HCT116 (cell line): ENCODE data around the gene PRXL2A. TPM values are rescaled to one million over a fixed set of nuclear protein-coding genes. Genes with fewer than 3 reads are reported as not detected.

ENCODE experiments used
- ATAC-seq: fragments of 200-7000 bp; cut with Tn5 transposase; 2 replicates; pipeline ENCODE4 v1.9.1; 2020; ENCODE audit warnings: mild to moderate bottlenecking, moderate library complexity
- BruUV-seq: library from RNA; stranded (reverse); fragments of 400-500 nt; replicated peaks from 2 replicates; lab custom pipeline; 2021; lab: Mats Ljungman, UMichigan
- CTCF ChIA-PET: fragments of 300-600 bp; sonication (Branson Sonifier 250); formaldehyde crosslinking; loops from one replicate; lab custom pipeline; 2021; ENCODE audit warnings: antibody characterized with exemption; lab: Charles Lee
- POLR2A ChIA-PET: fragments of 300-600, 350-600 bp; sonication (Branson Sonifier 250); formaldehyde crosslinking; loops from one replicate; lab custom pipeline; 2021; ENCODE audit warnings: antibody characterized with exemption; lab: Charles Lee
- RAD21 ChIA-PET, 2 experiments: fragments of 300-600 bp; sonication (Branson Sonifier 250); formaldehyde crosslinking; loops; one replicate each; lab custom pipeline; 2023; ENCODE audit warnings: low total read pairs in 2 of 2; ENCODE audit not compliant: uncharacterized antibody in 2 of 2, unreplicated experiment in 2 of 2, low non-redundant PET in 1 of 2; lab: Charles Lee
- DNase-seq: peaks from one replicate; pipeline ENCODE4 v3.0.0-alpha.2; 2010; ENCODE audit warnings: low read depth, low spot score
- H2AFZ ChIP-seq: fragments of 200-600 bp; shearing (Covaris generic), sonication (generic); 2 replicates; pipeline ENCODE4 v1.6.1; 2017; ENCODE audit warnings: low read depth, mixed run types, mixed read lengths, antibody characterized with exemption, low read length; ENCODE audit not compliant: poor library complexity, severe bottlenecking
- H3K27ac ChIP-seq: 2 replicates; pipeline ENCODE4 v1.5.1; 2012; ENCODE audit warnings: low read depth, low read length
- H3K27me3 ChIP-seq: fragments of 200-600 bp; sonication (generic); 2 replicates; pipeline ENCODE4 v1.6.1; 2016; ENCODE audit warnings: mixed run types, low read length, mixed read lengths; ENCODE audit not compliant: insufficient read depth
- H3K36me3 ChIP-seq, 2 experiments: fragments of 200-500 bp in 1 of 2; fragments of 200-600 bp in 1 of 2; sonication (Bioruptor generic) in 1 of 2; sonication (generic) in 1 of 2; 2 replicates each; pipeline versions ENCODE4 v1.5.1 to v1.6.1; 2014 to 2016; ENCODE audit warnings: low read length in 2 of 2, inconsistent platforms in 1 of 2, mixed read lengths in 1 of 2, mixed run types in 1 of 2; ENCODE audit not compliant: insufficient read depth in 2 of 2, control insufficient read depth in 1 of 2
- H3K4me1 ChIP-seq, 2 experiments: fragments of 200-600 bp in 1 of 2; sonication (generic) in 1 of 2; 2 replicates each; pipeline versions ENCODE4 v1.5.1 to v1.6.1; 2012 to 2017; ENCODE audit warnings: low read length in 2 of 2, inconsistent platforms in 1 of 2, mild to moderate bottlenecking in 1 of 2, mixed read lengths in 1 of 2, mixed run types in 1 of 2, moderate library complexity in 1 of 2; ENCODE audit not compliant: insufficient read depth in 2 of 2, control insufficient read depth in 1 of 2
- H3K4me2 ChIP-seq: fragments of 200-600 bp; sonication (generic); 2 replicates; pipeline ENCODE4 v1.6.1; 2017; ENCODE audit warnings: mixed run types, low read length, mixed read lengths
- H3K4me3 ChIP-seq, 2 experiments: fragments of 200-600 bp in 1 of 2; sonication (generic) in 1 of 2; replicated peaks in 1 of 2; 2 replicates each; pipeline ENCODE4 v1.5.1; 2011 to 2016; ENCODE audit warnings: low read length in 2 of 2, control low read depth in 1 of 2, low read depth in 1 of 2, mild to moderate bottlenecking in 1 of 2, mixed read lengths in 1 of 2, mixed run types in 1 of 2
- H3K79me2 ChIP-seq: fragments of 200-600 bp; sonication (generic); 2 replicates; pipeline ENCODE4 v1.6.1; 2017; ENCODE audit warnings: mild to moderate bottlenecking, mixed run types, low read length, moderate library complexity, mixed read lengths; ENCODE audit not compliant: insufficient read depth
- H3K9ac ChIP-seq: fragments of 200-600 bp; sonication (generic); 2 replicates; pipeline ENCODE4 v1.6.1; 2016; ENCODE audit warnings: low read length, mixed read lengths
- H3K9me2 ChIP-seq: fragments of 200-600 bp; sonication (generic), shearing (Covaris generic); 2 replicates; pipeline ENCODE4 v1.6.1; 2017; ENCODE audit warnings: mixed run types, mild to moderate bottlenecking, moderate library complexity; ENCODE audit not compliant: insufficient read depth
- H3K9me3 ChIP-seq, 2 experiments: fragments of 200-500 bp in 1 of 2; fragments of 200-600 bp in 1 of 2; sonication (Bioruptor generic) in 1 of 2; sonication (generic) in 1 of 2; 2 replicates each; pipeline ENCODE4 v1.6.1; 2014 to 2017; ENCODE audit warnings: low read length in 2 of 2, mixed read lengths in 2 of 2, inconsistent platforms in 1 of 2, low read depth in 1 of 2, mild to moderate bottlenecking in 1 of 2, mixed run types in 1 of 2, moderate library complexity in 1 of 2; ENCODE audit not compliant: control insufficient read depth in 1 of 2, insufficient read depth in 1 of 2
- H4K20me1 ChIP-seq: fragments of 200-600 bp; sonication (generic), shearing (Covaris generic); 2 replicates; pipeline ENCODE4 v1.6.1; 2017; ENCODE audit warnings: mixed run types, mild to moderate bottlenecking, moderate library complexity; ENCODE audit not compliant: insufficient read depth
- CEBPB ChIP-seq: IDR thresholded peaks from 2 replicates; pipeline ENCODE4 v1.6.1; 2012; ENCODE audit warnings: low read depth
- CTCF ChIP-seq, 3 experiments: fragments of 200-600 bp in 1 of 3; sonication (generic) in 1 of 3; IDR thresholded peaks in 2 of 3; conservative IDR thresholded peaks in 1 of 3; 2 replicates each; pipeline ENCODE4 v1.5.1; 2012 to 2017; ENCODE audit warnings: low read depth in 2 of 3, low read length in 2 of 3, antibody characterized with exemption in 1 of 3, borderline replicate concordance in 1 of 3, control low read depth in 1 of 3, mild to moderate bottlenecking in 1 of 3, mixed read lengths in 1 of 3, mixed run types in 1 of 3, moderate library complexity in 1 of 3; ENCODE audit not compliant: insufficient read depth in 1 of 3
- ELF1 ChIP-seq: IDR thresholded peaks from 2 replicates; pipeline ENCODE4 v1.6.1; 2012; ENCODE audit warnings: low read depth, borderline replicate concordance
- FOSL1 ChIP-seq: IDR thresholded peaks from 2 replicates; pipeline ENCODE4 v1.6.1; 2012; ENCODE audit warnings: low read depth
- JUND ChIP-seq: IDR thresholded peaks from 2 replicates; pipeline ENCODE4 v1.6.1; 2012
- POLR2A ChIP-seq: IDR thresholded peaks from 2 replicates; pipeline ENCODE4 v1.7.0; 2011; ENCODE audit warnings: borderline replicate concordance; ENCODE audit not compliant: insufficient read depth, insufficient read length; ENCODE audit errors: extremely low read depth
- POLR2AphosphoS5 ChIP-seq: IDR thresholded peaks from 2 replicates; pipeline ENCODE4 v1.6.1; 2011; ENCODE audit warnings: mild to moderate bottlenecking, low read depth, low read length, moderate library complexity
- SP1 ChIP-seq: IDR thresholded peaks from 2 replicates; pipeline ENCODE4 v1.6.1; 2012; ENCODE audit warnings: low read depth
- ZBTB33 ChIP-seq: IDR thresholded peaks from 2 replicates; pipeline ENCODE4 v1.6.1; 2011; ENCODE audit warnings: mild to moderate bottlenecking, low read length, moderate library complexity; ENCODE audit not compliant: insufficient replicate concordance; ENCODE audit errors: extremely low read depth
- ZNF274 ChIP-seq: fragments of 200-500 bp; sonication (Bioruptor generic); IDR thresholded peaks from 2 replicates; pipeline ENCODE4 v1.6.1; 2014; ENCODE audit warnings: mild to moderate bottlenecking, low read depth, low read length, inconsistent platforms
- intact Hi-C: fragments of 100-400 bp; cut with micrococcal nuclease; formaldehyde crosslinking; loops from 2 replicates; pipeline ENCODE4 v1.10.0; 2022
- total RNA-seq: library from RNA; stranded (reverse); gene quantifications from one replicate; pipeline ENCODE4 v1.2.1, GENCODE V29; 2021; ENCODE audit not compliant: unreplicated experiment

The PRXL2A gene
- total RNA-seq, 1 experiment from 2014 or later = 4.9 TPM

GRCh38 chr10:80470266-80470665, 61.9 kb downstream of the PRXL2A start:
- Histone ChIP-seq H3K4me2 (peak overlapping the region; percentile 69; the same call in 1 of the 2 replicates), H3K27me3 (no peaks in the 10 kb centered on the region), H3K9me2 (no peaks in the 10 kb centered on the region), H3K36me3 (peaks cover 0 to 4% of the 10 kb centered on the region in 2 experiments; a peak in 1 of 4 replicates), H3K4me1 (peaks cover 59 to 91% of the 10 kb centered on the region in 2 experiments), H2AFZ (no peak overlapping the region), H3K9ac (no peak overlapping the region), H3K79me2 (peaks cover 99% of the 10 kb centered on the region), H4K20me1 (peaks cover 4% of the 10 kb centered on the region; the same call in 1 of the 2 replicates), H3K27ac (no peak overlapping the region), H3K9me3 (no peaks in the 10 kb centered on the region), H3K4me3 (no peak overlapping the region)
- CTCF ChIA-PET = interaction anchor here (2.7 to 3.8 kb wide), 2 partner anchors 10 to 35 kb away, joined by 10 to 15 read pairs; no protein-coding TSS in a partner anchor
- ATAC-seq (no peak), DNase-seq (no peak)
- intact Hi-C loops = no loop called here
- BruUV-seq = no TSS peak
- no peak for TF ChIP-seq ZBTB33
- no peak for TF ChIP-seq CTCF (IDR thresholded peaks at IDR 0.05 in 2 of 3, conservative IDR thresholded peaks at IDR 0.05 in 1 of 3; ENCODE audit: borderline replicate concordance in 1 of 3, insufficient read depth in 1 of 3, low read depth in 2 of 3, low read length in 2 of 3)
- no peak for TF ChIP-seq SP1
- no peak for TF ChIP-seq CEBPB
- no peak for TF ChIP-seq FOSL1
- no peak for TF ChIP-seq JUND
- TF ChIP-seq ZNF274 = no peak
- no peak for TF ChIP-seq POLR2AphosphoS5
- TF ChIP-seq POLR2A = no peak
- TF ChIP-seq ELF1 = no peak
- TF ChIP-seq, all 23 proteins: peak for 0
- ChIA-PET RAD21 (no interaction called here), POLR2A (no interaction called here)
